Measurements from ENCODE around the gene RPS23.
A peak's percentile ranks its signal among the peaks of the same experiment; 100 is the strongest.

Gene RPS23

DNA sequence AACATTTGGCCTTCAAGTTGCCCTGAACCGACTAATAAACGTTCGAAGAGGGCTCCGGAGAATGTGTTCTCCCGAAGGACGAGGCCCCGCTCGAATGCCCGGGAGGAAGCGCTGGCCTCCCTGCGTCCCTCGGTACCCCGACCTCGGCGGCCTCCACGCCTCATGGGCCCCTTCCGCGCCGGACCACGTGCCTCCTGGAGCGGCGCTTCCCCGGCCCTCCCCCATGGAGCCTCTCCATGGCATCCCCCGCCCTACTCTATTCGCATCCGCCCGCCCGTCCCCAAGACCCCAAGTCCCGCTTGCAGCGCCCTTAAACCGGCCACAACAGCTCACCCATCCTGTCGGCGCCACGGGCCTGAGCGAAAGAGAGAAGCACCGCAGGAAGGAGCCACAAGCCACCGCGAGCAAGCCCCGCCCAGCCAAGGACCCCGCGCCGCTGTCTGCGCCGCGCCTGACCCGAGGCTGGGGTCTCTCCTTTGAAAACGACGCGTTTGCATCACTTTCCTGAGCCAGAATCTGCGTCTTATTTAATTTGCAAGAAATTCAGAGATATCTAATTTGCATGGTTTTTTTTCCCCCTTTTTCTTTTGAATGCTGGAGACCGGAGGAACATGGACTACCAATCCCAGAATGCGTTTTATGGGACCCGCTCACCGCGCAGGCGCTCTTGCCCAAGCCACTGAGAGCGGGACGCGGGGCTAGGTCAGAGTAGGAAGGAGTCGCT, at the start of gene RPS23:
Gene RPS23, minus strand, starts transcription at position 368 of the 724 bp plus-strand sequence. Its CDS starts 31 bp downstream, at position 337.
- Mint-ChIP-seq H3K9me3 (no peaks in the 10 kb centered on the region), H3K36me3 (ENCODE audit: low read depth) (peaks cover 43% of the 10 kb centered on the region), H3K27ac (peak within 1 kb of the TSS; percentile 93), H3K4me3 (peak within 1 kb of the TSS; percentile 85), H3K27me3 (ENCODE audit: low read depth) (no peaks in the 10 kb centered on the region), H3K4me1 (ENCODE audit: low read depth) (peaks cover 28% of the 10 kb centered on the region)
- peak; percentile 86 for DNase-seq (ENCODE audit: low spot score)

DNA sequence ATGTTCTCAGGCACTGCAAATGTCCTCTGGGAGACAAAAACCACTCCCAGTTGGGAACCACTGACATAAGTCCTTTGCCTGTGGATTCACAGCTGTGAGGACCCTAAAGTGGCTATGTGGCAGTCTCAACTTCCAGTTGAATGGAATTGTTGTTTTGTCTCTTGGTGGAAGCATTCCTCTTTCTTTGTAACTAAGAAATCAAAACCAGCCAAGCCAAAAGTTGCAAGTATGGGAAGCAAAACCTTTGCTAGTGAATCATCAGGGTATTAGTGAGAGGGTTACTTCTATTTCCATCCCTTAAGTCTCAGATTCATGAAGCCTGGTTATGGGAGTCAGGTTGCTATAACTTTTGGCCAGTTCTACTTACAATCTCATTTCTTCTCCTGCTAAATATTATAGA, 49.8 kb upstream of the RPS23 start:
- DNase-seq (ENCODE audit: low spot score) = no peak
- no peak overlapping the region for H3K27ac Mint-ChIP-seq
- no peaks in the 10 kb centered on the region for H3K4me1 Mint-ChIP-seq (ENCODE audit: low read depth)
- H3K27me3 Mint-ChIP-seq (ENCODE audit: low read depth) = peaks cover 8% of the 10 kb centered on the region
- no peaks in the 10 kb centered on the region for H3K9me3 Mint-ChIP-seq
- H3K36me3 Mint-ChIP-seq (ENCODE audit: low read depth) = no peaks in the 10 kb centered on the region
- H3K4me3 Mint-ChIP-seq = no peak overlapping the region

DNA sequence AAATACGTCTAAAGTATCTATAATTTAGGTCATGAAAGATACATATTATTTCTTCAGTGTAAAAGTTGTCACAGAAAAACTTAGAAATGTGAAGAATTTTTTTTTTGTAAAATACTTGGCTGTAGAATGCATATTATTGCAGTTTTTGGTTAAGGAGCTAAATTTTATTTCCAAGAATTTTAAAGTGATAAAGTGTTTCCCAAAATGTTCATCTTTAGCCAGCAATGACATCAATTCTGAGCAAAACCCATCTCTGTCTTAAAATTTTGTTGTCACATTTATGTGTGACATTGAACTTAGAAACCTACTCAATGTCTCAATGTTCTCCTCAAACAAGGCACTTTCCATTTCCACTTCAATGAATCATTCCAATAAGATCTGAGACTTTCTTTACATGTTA, 47.8 kb upstream of the RPS23 start:
- Mint-ChIP-seq H3K27me3 (ENCODE audit: low read depth) (peaks cover 10% of the 10 kb centered on the region), H3K36me3 (ENCODE audit: low read depth) (no peaks in the 10 kb centered on the region), H3K27ac (no peak overlapping the region), H3K4me1 (ENCODE audit: low read depth) (no peaks in the 10 kb centered on the region), H3K4me3 (no peak overlapping the region), H3K9me3 (no peaks in the 10 kb centered on the region)
- DNase-seq (ENCODE audit: low spot score) = no peak

DNA sequence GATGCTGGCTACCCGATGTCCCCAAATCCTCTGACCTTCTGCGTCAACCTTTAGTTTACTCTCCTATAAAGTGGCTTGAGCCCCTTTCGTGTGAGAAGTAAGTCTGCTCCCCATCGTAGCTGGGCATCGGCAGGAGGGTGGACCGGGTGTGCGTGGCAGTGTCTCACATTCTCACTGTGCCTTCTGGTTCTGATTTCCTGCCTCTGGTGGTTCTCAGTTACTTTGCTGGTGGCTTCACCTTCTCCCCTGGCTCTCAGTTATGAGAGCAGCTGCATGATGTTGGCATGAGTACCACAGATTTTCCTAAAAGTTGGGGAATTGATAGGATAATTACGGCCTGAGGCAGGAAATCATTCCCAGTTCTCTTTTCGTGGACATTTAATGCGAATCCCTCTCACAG, 47.0 kb upstream of the RPS23 start:
- no peak for DNase-seq (ENCODE audit: low spot score)
- Mint-ChIP-seq H3K36me3 (ENCODE audit: low read depth) (no peaks in the 10 kb centered on the region), H3K27ac (no peak overlapping the region), H3K4me1 (ENCODE audit: low read depth) (no peaks in the 10 kb centered on the region), H3K27me3 (ENCODE audit: low read depth) (peaks cover 12% of the 10 kb centered on the region), H3K9me3 (no peaks in the 10 kb centered on the region), H3K4me3 (no peak overlapping the region)

DNA sequence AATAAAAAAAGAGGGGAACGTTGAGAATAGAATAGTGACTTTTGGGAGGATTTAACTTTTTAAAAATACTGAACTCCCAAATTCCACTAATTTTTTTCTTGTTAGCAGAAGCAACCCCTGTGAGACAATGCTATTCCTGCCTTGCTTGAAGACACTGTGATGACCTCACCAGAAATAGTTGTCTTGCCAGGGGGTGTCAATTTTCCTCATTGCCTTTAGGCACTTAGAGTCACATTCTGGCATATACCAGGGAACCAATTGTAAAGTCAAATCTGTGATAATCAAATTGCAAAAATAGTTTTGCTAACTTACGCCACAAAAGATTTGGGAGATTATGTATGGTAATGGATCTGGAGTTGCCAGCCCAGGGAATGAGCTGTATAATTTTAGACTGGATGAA, 42.8 kb upstream of the RPS23 start:
- Mint-ChIP-seq H3K4me1 (ENCODE audit: low read depth) (no peaks in the 10 kb centered on the region), H3K4me3 (no peak overlapping the region), H3K27me3 (ENCODE audit: low read depth) (peaks cover 18% of the 10 kb centered on the region), H3K9me3 (no peaks in the 10 kb centered on the region), H3K36me3 (ENCODE audit: low read depth) (no peaks in the 10 kb centered on the region), H3K27ac (no peak overlapping the region)
- no peak for DNase-seq (ENCODE audit: low spot score)

DNA sequence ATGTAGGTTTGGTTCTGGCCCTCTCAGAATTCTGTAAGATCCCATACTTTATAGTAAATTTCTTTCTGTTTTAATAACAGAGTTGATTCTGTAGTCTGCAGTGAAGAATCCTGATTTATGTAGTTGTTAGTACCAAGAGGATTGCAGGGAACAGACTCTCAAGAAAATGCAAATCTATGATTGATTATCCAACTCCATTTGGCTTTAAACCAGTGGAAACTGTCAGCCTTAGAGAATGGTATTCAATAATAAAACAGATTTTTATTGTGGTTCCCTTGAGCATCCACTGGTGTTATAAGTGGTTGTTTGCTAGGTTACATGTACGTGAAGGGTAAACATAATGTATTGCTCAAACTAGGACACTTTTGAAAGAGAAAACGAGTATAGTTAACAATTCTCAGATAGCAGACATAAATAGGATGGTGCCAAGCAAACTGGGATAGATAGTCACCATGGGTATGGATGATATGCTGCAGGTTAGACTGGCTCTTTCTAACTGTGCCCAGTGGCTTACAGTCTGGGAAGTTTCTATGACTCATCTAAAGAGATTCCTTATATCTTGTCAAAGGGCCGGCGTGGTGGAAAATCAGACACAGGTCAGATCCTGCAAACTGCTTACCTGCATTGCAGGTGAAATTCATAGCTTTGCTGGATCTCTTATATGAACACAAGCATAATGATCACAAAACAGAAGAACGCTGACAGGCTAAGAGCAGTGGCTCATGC, 41.7 kb upstream of the RPS23 start:
- DNase-seq (ENCODE audit: low spot score) = no peak
- no peak overlapping the region for H3K27ac Mint-ChIP-seq
- peaks cover 15% of the 10 kb centered on the region for H3K27me3 Mint-ChIP-seq (ENCODE audit: low read depth)
- H3K36me3 Mint-ChIP-seq (ENCODE audit: low read depth) = no peaks in the 10 kb centered on the region
- no peak overlapping the region for H3K4me3 Mint-ChIP-seq
- H3K4me1 Mint-ChIP-seq (ENCODE audit: low read depth) = no peaks in the 10 kb centered on the region
- no peaks in the 10 kb centered on the region for H3K9me3 Mint-ChIP-seq

DNA sequence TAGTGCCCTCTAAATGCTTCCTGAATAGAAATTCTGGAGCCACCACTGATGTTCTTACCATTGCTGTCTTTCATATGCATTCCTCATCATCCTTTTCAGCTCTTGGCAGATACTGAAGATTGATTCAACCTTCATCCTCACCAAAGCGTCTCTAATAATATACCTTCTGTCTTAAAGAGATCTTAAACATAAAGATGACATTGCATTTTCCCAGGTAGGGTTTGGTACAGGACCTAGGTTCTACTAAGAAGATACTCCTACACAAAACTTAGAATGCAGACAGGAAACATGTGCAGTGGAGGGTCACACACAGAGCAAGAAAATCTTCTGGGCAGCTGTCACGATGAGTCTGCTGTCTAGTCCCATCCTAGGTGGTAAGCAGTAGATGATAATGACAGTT, 41.0 kb upstream of the RPS23 start:
- no peak overlapping the region for H3K27ac Mint-ChIP-seq
- peaks cover 15% of the 10 kb centered on the region for H3K27me3 Mint-ChIP-seq (ENCODE audit: low read depth)
- H3K36me3 Mint-ChIP-seq (ENCODE audit: low read depth) = no peaks in the 10 kb centered on the region
- no peaks in the 10 kb centered on the region for H3K9me3 Mint-ChIP-seq
- H3K4me3 Mint-ChIP-seq = no peak overlapping the region
- no peak for DNase-seq (ENCODE audit: low spot score)
- no peaks in the 10 kb centered on the region for H3K4me1 Mint-ChIP-seq (ENCODE audit: low read depth)

DNA sequence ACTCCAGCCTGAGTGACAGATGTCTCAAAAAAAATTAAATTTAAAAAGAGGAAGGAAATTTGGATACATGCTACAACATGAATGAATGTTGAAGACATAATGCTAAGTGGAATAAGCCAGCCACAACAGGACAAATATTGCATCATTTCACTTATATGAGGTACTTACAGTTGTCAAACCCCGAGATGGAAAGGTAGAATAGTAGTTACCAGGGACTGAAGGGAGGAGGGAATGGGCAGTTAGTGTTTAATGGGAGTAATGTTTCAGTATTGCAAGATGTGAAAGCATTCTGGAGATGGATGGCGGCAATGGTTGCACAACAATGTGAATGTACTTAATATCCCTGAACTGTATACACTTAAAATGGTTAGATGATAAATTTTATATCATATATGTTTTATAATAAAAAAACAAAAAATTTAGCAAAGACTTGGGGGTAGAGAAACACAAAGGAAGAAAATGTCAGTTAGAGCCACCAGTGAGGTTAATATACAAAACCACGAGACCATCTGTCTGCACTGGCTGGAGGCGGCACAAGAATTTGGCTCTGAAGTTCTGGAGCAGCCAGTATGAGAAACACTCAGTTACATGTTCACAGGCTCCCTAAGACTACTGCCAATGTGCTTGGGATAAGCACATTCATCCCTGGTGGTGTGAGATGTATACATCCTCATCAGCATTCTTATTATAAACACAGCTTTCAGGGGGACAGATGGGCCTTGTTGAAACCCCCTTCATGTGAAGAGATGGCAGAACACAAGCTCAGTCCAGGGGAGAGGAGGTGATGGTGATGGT, 37.0 kb upstream of the RPS23 start:
- H3K4me3 Mint-ChIP-seq = no peak overlapping the region
- H3K27me3 Mint-ChIP-seq (ENCODE audit: low read depth) = peaks cover 8% of the 10 kb centered on the region
- H3K4me1 Mint-ChIP-seq (ENCODE audit: low read depth) = peaks cover 1% of the 10 kb centered on the region
- no peaks in the 10 kb centered on the region for H3K9me3 Mint-ChIP-seq
- no peak for DNase-seq (ENCODE audit: low spot score)
- H3K27ac Mint-ChIP-seq = no peak overlapping the region
- H3K36me3 Mint-ChIP-seq (ENCODE audit: low read depth) = no peaks in the 10 kb centered on the region

DNA sequence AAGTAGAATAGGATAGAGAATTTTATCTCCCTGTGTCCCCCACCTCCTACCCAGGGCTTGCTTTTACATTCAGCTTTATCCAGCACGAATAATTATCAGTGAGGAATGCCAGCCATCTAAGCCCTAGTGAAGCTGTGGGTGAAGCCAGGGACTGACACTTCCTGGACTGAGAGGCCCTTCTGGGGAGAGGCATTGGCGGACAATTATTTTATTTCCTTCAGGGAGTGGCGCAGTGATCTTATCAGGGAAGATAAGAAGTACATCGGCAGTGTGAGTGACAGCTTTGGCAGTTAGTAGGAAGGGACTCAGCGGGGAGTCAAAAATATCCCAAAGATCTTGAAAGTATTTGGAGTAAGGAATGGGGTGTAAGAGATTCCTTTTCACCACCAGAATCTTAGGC, 34.9 kb upstream of the RPS23 start:
- Mint-ChIP-seq H3K36me3 (ENCODE audit: low read depth) (no peaks in the 10 kb centered on the region), H3K9me3 (peaks cover 4% of the 10 kb centered on the region), H3K4me3 (no peak overlapping the region), H3K27me3 (ENCODE audit: low read depth) (peaks cover 2% of the 10 kb centered on the region), H3K27ac (no peak overlapping the region), H3K4me1 (ENCODE audit: low read depth) (peaks cover 1% of the 10 kb centered on the region)
- DNase-seq (ENCODE audit: low spot score) = no peak

DNA sequence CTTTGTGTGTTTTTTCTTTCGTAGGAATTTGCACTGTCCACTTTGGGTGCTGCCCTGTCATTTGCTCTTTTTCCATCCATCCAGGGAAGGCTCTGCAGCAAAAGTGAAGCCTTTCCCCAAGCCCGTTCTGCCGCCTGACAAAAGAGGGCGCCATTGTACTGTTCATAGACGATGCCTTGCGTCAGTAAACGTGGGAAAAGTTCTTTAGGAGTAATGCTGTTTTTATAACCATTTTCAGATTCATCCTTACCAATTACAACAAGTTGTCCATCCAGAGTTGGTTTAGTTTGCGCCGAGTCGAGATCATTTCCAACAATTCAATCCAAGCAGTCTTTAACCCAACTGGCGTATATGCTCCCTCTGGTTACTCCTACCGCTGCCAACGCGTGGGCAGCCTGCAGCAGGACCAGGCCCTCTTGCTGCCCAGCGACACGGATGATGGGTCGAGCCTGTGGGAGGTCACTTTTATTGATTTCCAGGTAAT, 34.3 kb upstream of the RPS23 start:
- peak; percentile 27 for DNase-seq (ENCODE audit: low spot score)
- Mint-ChIP-seq H3K4me3 (no peak overlapping the region), H3K27ac (no peak overlapping the region), H3K9me3 (peaks cover 4% of the 10 kb centered on the region), H3K4me1 (ENCODE audit: low read depth) (peaks cover 1% of the 10 kb centered on the region), H3K36me3 (ENCODE audit: low read depth) (no peaks in the 10 kb centered on the region), H3K27me3 (ENCODE audit: low read depth) (peaks cover 2% of the 10 kb centered on the region)

DNA sequence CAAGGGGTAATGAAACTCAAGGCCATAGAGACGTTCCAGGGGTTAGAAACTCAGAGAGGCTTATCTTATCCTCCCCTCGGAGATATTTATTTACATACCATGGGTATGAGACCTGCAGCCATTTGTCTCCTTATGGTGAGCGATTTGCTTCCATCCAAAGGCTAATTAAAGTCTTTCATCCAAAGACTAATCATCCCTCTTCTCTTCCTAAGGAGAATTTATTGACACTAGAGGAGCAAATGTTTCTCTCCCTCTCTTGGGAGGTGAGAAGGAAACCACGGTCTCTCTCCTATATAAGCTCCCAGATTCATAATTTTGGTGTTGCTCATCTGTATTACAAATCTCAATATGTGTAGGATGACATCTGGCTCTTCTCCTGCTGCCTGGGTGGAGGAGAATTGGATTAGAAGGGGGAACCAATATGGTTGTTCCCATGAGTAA, 31.0 kb upstream of the RPS23 start:
- H3K4me1 Mint-ChIP-seq (ENCODE audit: low read depth) = peaks cover 1% of the 10 kb centered on the region
- no peaks in the 10 kb centered on the region for H3K36me3 Mint-ChIP-seq (ENCODE audit: low read depth)
- no peaks in the 10 kb centered on the region for H3K27me3 Mint-ChIP-seq (ENCODE audit: low read depth)
- DNase-seq (ENCODE audit: low spot score) = no peak
- H3K9me3 Mint-ChIP-seq = peaks cover 4% of the 10 kb centered on the region
- H3K4me3 Mint-ChIP-seq = no peak overlapping the region
- no peak overlapping the region for H3K27ac Mint-ChIP-seq

DNA sequence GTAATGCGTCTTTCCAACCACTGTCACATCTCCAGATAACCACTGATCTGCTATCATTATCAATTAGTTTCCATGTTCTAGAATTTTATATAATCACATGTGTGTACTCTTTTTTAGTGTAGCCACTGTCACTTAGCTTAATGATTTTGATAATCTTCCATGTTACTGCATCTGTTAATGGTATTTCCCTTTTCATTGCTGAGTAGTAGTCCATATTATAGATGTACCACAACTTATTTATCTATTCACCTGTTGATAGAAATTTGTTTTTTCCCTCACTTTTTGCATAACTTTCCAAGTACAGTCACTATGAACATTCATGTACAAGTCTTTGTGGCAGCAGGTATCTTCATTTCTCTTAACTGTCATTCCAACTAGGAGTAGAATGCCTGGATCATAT, 30.3 kb upstream of the RPS23 start:
- peaks cover 4% of the 10 kb centered on the region for H3K9me3 Mint-ChIP-seq
- H3K4me3 Mint-ChIP-seq = no peak overlapping the region
- H3K27ac Mint-ChIP-seq = no peak overlapping the region
- no peaks in the 10 kb centered on the region for H3K36me3 Mint-ChIP-seq (ENCODE audit: low read depth)
- H3K27me3 Mint-ChIP-seq (ENCODE audit: low read depth) = no peaks in the 10 kb centered on the region
- peaks cover 1% of the 10 kb centered on the region for H3K4me1 Mint-ChIP-seq (ENCODE audit: low read depth)
- DNase-seq (ENCODE audit: low spot score) = no peak

DNA sequence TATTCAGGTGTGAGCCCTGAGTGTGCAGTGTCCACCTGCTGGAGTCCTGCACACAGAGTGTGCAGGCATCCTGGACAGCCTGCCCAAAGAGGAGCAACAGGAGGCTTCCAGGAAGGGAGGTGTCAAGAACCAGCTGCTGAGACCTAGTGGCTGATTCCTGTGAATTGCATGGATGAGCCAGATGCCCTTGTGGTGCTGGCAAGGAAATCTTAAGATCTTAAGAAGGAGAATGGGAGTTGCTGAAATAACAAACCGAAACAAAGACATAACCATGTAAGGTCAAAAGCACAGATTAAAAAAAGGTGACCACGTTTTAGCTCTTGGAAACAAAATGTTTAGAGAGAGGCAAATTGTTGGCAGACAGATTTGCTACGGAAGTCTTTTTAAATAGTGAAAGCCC, 29.3 kb upstream of the RPS23 start:
- Mint-ChIP-seq H3K4me1 (ENCODE audit: low read depth) (peaks cover under 1% of the 10 kb centered on the region), H3K36me3 (ENCODE audit: low read depth) (no peaks in the 10 kb centered on the region), H3K4me3 (no peak overlapping the region), H3K27ac (no peak overlapping the region), H3K9me3 (peaks cover 4% of the 10 kb centered on the region), H3K27me3 (ENCODE audit: low read depth) (no peaks in the 10 kb centered on the region)
- DNase-seq (ENCODE audit: low spot score) = no peak

DNA sequence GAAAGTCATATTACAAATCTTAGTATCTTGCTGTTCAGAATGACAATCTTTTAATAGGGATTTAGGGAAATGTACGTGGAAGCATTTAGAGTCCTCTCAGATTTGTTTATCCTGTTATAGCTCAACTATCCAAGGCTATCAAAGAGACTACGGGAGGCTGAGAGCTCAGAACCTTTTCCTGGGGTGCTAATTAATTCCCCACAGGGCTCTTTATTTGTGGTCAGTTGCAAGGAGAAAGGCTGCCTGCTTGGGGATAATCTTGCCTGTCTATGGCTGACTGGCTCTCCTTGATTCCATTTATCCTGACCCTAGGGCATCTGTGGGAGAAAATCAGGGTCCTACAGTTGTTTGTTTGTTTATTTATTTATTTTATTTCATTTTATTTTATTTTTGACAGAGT, 28.0 kb upstream of the RPS23 start:
- H3K36me3 Mint-ChIP-seq (ENCODE audit: low read depth) = no peaks in the 10 kb centered on the region
- no peak for DNase-seq (ENCODE audit: low spot score)
- peaks cover 4% of the 10 kb centered on the region for H3K9me3 Mint-ChIP-seq
- no peak overlapping the region for H3K27ac Mint-ChIP-seq
- H3K4me1 Mint-ChIP-seq (ENCODE audit: low read depth) = no peaks in the 10 kb centered on the region
- no peaks in the 10 kb centered on the region for H3K27me3 Mint-ChIP-seq (ENCODE audit: low read depth)
- no peak overlapping the region for H3K4me3 Mint-ChIP-seq
